Liver (tissue), 3 donors: ENCODE data around the gene BRAT1.

ENCODE experiments used
- TAF1 ChIP-seq: conservative IDR thresholded peaks from 2 replicates; pipeline ENCODE4 v1.6.1; 2016; ENCODE audit warnings: antibody characterized with exemption, mild to moderate bottlenecking
- TF ChIP-seq, protein P1 (sequence below): fragments of 150-350 bp; IDR thresholded peaks from 2 replicates; pipeline ENCODE4 v1.5.1; 2017; ENCODE audit warnings: improper control_type of control experiment, low read depth, low read length; ENCODE audit not compliant: missing input control
- donor health status: healthy.
- donor health status: healthy.

GRCh38 chr7:2530071-2530987 lies 25.0 kb downstream of the BRAT1 start:
- TF ChIP-seq, protein P1, sequence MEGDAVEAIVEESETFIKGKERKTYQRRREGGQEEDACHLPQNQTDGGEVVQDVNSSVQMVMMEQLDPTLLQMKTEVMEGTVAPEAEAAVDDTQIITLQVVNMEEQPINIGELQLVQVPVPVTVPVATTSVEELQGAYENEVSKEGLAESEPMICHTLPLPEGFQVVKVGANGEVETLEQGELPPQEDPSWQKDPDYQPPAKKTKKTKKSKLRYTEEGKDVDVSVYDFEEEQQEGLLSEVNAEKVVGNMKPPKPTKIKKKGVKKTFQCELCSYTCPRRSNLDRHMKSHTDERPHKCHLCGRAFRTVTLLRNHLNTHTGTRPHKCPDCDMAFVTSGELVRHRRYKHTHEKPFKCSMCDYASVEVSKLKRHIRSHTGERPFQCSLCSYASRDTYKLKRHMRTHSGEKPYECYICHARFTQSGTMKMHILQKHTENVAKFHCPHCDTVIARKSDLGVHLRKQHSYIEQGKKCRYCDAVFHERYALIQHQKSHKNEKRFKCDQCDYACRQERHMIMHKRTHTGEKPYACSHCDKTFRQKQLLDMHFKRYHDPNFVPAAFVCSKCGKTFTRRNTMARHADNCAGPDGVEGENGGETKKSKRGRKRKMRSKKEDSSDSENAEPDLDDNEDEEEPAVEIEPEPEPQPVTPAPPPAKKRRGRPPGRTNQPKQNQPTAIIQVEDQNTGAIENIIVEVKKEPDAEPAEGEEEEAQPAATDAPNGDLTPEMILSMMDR = no peak
- TF ChIP-seq TAF1 = no peak
